ENCODE data around the gene CCL13. TPM values are rescaled to one million over a fixed set of nuclear protein-coding genes. Genes with fewer than 3 reads are reported as not detected.

Gene CCL13
- polyA plus RNA-seq, 3 donors: 0.30 to 0.40 TPM; not detected in 1

DNA sequence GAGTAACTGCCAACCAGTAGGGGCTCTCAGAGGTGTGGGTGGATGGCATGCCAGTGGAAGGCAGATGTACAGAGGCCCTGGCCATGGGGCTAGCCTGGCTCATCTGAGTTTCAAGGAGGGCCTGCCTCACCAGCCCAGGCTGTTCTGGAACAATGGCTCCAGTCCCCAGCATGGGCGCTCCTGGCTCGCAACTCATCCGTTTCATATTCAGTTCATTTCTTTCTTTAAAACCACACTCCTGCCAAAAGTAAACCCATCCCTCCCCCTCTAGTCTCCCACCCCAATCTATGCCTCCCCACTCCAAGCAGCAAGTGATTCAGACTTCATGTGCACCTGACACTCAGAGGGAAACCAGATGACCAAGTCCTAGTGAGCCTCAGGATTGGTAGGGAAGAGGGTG is 2.4 kb downstream of the CCL13 start:
- DNase-seq (ENCODE audit: extremely low read depth in 1 of 11, low read depth in 9 of 11, low spot score in 4 of 11): no peak

DNA sequence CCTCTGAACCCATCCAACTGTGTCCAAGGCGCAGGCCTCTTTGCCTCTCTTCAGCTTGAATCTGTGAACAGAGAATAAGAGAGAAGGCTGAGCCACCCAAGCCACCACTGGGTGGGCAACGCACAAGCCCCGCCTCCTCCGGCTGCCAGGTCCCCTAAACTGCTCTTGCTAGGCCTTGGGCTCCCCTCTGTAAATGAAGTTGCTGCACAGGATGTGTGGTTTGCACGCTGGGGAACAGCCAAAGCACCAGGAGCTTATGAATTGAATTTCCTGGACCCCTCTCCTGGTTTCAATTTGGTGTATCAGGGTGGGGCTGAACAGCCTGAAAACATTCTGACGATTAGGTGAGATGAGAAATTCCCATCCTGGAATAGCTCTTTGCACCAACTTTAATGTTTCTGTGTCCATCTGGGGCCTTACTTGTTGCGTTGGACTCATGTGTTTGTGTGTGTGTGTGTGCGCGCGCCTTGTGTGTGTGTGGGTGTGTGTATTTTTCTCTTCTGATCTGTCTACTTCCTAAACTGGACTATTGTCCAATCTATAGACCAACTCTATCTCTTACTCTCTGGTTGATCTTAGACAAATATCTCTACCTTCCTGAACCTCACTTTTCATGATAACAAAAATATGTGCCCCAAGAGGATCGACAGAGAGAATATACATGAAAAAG is 4.5 kb downstream of the CCL13 start:
- no peak for DNase-seq (ENCODE audit: extremely low read depth in 1 of 11, low read depth in 9 of 11, low spot score in 4 of 11)

DNA sequence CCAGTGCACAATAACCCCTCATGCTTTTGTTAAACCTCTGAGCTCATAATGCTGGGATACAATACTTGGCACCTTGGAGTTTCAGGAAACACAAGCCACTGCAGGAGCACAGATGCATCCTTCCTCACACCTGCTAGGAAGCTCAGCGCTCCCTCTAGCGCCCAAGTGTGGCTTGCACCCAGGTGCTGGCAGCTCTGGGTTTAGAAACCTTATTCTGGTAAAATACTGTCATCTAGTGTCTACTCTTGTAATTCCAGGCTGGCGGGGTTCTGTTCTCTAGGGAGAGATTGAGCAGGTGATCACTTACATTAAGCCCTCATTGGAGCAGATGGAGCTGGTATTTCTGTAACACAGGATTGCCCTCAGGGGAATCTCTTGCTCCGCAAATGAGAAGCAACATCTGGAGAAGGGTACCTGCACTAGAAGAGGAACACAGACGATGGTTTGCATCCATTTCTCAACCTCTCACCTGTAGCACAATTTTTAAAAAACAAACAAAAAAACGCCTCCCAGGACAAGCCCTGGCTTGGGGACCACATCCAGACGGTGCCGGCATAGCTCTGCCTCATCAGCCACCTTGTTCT is 5.3 kb downstream of the CCL13 start:
- DNase-seq (ENCODE audit: extremely low read depth in 1 of 11, low read depth in 9 of 11, low spot score in 4 of 11): peak; percentile 54 to 88 (median 77)

DNA sequence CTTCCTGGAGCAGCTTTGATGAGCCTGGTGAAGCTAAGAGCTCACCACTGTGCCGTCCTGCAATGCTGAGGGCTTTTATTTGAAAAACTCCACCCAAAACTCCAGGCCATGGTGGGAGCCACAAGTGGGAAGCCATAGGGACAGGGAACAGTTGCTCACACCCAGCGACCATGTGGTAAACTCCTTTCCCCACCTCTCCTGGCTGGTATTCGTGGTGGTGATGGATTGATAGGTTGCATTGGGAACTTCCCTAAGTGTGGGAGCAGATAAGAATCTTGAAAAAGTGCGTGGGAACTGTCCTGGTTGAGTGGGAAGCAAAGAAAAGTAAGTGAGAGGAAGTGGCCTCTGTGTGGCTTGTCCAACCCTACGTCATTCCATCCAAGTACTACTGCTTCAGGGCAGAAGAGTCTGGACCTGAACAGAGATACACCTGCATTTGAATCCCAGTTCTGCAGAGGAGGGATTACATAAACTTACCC is 6.9 kb downstream of the CCL13 start, which contains the start of gene CCL1:
Gene CCL1 (minus strand): TSS at position 51 of the 479 bp plus-strand sequence. CDS start 72 bp downstream, outside the sequence.
- no peak for DNase-seq (ENCODE audit: extremely low read depth in 1 of 11, low read depth in 9 of 11, low spot score in 4 of 11)

DNA sequence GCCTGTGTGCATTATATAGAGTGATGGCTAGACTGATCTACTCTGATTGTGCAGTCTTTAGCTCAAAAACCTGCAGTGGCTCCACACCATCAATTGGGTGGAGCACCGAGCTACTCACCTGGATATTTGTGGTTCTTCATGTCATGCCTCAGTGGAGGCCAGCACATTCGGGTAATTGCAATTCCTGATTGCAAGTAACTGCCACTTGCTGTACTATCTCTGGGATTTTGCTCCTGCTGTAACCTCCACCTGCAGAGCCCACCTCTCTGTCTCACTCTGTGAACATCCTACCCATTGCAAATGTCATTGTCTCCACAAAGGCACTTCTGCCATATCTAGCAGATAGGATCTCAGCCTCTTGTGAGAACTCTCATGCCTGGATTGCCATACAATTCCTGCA is 8.5 kb downstream of the CCL13 start:
- DNase-seq (ENCODE audit: extremely low read depth in 1 of 11, low read depth in 9 of 11, low spot score in 4 of 11): no peak

DNA sequence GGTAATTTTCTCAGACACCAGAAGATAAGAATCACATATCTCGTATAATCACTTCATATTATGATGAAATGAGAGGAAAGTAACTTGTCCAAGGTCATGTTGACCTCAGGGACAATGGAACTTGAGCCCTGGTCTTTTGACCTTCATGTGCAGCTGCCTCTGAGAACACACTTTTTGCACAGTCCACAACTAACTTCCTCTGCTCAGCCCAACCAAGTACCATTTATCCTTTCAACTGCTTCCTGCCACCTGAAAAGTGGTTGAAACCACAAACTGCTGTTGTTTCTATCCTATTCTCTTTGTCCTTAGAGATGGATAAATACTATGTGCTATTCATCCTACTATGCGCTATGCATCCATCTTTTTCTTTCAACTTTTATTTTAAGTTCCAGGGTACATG is 9.1 kb downstream of the CCL13 start:
- no peak for DNase-seq (ENCODE audit: extremely low read depth in 1 of 11, low read depth in 9 of 11, low spot score in 4 of 11)

DNA sequence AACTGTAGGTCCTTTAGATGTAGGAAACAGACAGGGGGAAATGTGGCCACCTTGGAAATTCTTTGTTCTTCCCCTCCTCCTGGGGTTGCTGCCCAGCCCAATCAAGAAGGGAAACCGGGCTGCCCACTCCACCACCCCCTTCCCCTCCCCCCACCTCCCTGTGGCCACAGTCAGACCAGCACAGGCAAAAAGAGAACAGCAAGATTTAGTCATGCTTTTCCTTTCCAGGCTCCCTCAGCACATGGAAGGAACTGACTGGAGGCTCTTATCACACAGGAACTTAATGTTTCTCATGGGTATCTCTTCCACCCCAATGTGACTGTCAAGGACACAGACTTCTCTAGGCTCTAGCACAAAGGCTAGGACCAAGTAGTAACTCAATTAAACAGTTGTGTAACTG is 9.7 kb downstream of the CCL13 start:
- DNase-seq (ENCODE audit: extremely low read depth in 1 of 11, low read depth in 9 of 11, low spot score in 4 of 11): no peak

DNA sequence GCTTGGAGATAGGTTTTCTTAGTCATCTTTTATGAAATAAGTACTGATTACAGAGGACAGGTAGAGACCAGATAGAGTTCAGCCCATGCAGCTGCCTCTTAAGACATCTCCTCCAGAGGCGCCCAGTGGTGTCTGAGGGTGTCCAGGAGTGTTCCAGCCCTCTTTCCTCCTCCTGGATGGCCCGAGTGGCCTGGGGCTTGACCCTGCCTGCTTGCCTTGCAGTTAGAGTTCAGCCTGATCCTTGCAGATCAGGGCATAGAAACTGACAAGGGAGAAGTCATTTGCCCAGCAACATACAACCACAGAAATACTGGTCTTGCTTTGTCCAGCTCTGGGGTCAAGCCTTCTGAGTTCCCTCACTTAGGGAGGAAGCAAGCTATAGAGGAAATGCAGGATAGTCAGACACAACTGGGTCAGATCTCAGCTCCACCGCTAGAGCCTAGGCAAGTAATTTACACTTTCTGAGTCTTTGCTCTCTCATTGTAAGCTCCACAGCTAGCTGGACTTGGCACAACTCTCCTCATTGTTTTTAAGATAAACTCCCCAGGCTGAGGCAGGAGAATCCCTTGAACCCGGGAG is 10.3 kb downstream of the CCL13 start:
- no peak for DNase-seq (ENCODE audit: extremely low read depth in 1 of 11, low read depth in 9 of 11, low spot score in 4 of 11)

DNA sequence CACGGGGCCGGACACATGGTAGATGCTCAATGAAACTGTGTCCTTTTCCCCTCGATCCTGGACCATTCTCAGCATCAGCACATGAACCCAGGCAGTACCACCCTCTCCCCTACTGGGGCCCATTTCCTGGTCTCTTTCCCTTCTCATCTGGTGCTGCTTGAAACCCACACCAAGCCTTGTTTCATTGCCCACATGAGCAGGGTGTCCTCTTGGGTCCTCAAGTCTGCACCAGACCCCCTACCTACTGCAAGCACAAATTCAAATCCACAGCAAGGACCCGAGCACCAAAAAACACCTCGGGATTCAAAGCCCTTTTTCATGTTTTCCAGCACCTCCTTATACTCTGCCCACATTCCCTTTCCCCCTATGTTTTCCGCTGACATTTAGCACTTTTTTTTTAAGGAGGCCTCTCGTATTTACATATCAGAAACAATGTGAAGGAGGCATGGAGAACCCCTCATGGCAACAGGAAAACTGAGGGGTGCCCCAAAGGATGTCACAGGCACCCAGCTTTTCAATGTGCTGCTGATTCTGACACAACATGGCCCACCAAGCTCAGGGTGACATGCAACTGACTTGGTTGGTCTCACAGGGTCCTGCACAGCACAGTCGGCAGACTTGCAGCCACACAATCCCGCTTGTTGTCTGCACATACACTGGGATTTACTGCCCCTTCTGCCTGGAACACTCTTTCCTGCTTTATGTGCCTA is 11.4 kb downstream of the CCL13 start:
- DNase-seq (ENCODE audit: extremely low read depth in 1 of 11, low read depth in 9 of 11, low spot score in 4 of 11): no peak

DNA sequence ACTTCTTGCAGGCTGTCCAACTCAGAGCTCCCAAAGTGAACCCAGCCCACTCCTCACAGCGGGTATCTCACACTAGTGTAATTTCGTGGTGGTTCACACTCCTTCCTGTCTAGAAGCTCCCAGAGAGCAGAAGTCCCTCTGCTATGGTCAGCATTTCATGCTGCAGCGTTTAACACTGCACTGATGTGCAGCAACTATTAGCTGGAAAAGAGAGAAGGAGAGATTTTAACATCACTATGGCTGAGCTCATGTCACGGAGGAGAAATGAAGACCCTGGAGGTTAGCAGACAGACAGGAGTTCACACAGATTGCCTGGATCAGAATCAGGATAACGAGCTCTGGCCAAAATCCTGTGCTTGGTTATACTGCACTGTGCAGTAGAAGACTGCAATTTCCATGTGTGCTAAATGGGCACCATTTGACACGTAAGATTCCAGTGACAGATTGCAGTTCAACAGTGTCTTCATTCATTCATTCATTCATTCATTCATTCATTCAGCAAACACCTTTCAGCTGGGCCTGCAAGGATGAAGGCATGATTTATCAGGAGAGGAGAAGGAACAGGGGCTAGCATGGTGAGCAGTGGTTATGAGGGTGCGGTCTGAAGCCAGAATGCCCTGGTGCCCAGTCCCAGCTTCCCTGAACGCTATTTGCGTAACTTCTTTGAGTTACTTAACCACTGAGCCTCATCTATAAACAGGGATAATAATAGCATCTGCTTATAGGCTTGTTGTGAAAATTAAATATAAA is 12.1 kb downstream of the CCL13 start:
- DNase-seq (ENCODE audit: extremely low read depth in 1 of 11, low read depth in 9 of 11, low spot score in 4 of 11): no peak

DNA sequence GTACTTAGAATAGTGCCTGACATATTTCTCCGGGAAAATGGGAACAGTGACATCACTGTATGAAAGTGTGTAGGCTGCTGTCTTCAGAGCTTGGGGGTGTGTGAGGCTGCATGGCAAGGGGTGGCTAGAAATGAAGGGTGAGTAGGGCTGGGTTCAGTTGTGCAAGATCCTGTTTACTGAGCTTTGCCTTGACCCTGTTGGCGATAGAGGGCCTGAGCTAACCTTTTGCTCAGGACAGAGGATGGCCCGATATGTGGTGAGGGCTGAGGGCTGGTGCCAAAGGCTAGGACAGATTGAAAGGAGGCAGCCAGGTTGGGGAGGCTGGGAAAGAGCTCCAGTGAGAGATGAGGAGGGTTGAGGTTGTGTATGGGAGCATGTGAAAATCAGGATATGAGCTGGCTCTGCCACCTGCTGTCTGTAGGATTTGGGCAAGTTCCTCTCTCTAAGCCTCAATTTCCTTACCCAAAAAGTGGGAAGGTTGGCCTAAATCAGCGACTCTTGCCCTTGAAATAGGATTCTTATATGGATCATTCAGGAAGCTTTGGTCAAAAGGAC is 12.7 kb downstream of the CCL13 start:
- DNase-seq (ENCODE audit: extremely low read depth in 1 of 11, low read depth in 9 of 11, low spot score in 4 of 11): no peak

DNA sequence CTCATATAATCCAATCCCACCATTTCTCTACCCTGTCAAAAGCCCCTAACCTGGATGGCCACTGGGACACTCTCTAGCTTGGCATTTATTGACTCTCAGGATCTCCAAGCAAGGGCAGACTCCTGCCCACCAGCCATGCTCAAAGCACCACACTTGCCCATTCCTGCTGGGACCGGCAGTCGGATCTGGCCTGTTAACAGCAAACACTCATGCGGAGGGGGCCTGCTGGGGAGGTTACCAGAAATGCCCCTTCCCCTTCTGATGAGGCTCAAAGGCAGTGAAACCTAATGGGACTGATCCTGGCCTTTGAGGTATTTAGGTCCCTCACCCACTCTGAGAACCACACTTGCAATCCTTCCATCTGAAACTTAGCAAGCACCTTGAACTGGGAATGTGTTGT is 13.3 kb downstream of the CCL13 start:
- DNase-seq (ENCODE audit: extremely low read depth in 1 of 11, low read depth in 9 of 11, low spot score in 4 of 11): no peak

DNA sequence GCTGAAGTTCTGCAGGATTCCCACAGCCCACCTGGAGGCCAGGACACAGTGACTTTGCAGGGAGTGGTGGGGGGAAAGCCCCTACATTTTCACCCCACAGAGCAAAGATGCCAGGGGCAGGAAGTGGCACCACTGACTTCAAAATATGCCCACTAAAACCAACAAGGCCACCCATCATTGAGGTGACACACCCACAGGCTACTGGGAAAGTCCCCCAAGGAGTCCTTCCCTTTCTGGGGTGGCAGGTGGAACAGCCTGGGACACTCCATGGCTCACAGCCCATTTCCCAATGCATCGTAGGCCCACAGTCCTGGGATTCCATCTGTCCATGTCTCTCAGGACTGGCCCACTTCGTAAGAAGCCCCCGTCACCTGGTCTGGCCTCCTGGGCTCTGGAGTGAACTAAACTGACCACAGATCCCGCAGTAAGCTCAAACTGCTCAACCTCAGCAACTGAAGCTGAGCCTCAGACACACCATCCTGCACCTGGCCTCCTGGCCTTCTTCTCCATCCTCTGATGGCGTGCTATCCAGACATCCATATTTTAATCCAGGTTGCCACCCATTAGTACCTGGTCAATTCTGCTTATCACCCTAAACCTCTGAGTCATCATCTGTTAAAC is 14.2 kb downstream of the CCL13 start:
- DNase-seq (ENCODE audit: extremely low read depth in 1 of 11, low read depth in 9 of 11, low spot score in 4 of 11): no peak

DNA sequence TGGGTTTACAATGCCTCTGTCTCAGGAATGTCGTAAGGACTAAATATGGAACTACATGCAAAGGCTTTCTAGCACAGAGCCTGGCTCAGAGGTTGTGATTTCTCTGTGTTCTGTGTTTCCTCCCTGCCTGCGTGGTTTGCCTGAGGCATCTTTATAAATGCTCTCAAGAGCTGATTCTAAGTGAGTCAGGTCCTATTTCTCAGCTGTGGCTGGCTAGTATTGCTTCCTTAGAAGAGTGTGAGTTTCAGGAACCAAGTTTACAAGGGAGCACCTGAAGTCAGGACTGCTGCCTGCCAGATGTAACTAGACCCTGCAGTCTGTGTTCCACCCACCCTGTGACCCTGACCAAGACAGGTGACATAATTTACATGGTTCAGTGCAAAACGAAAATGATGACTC is 14.7 kb downstream of the CCL13 start:
- no peak for DNase-seq (ENCODE audit: extremely low read depth in 1 of 11, low read depth in 9 of 11, low spot score in 4 of 11)

DNA sequence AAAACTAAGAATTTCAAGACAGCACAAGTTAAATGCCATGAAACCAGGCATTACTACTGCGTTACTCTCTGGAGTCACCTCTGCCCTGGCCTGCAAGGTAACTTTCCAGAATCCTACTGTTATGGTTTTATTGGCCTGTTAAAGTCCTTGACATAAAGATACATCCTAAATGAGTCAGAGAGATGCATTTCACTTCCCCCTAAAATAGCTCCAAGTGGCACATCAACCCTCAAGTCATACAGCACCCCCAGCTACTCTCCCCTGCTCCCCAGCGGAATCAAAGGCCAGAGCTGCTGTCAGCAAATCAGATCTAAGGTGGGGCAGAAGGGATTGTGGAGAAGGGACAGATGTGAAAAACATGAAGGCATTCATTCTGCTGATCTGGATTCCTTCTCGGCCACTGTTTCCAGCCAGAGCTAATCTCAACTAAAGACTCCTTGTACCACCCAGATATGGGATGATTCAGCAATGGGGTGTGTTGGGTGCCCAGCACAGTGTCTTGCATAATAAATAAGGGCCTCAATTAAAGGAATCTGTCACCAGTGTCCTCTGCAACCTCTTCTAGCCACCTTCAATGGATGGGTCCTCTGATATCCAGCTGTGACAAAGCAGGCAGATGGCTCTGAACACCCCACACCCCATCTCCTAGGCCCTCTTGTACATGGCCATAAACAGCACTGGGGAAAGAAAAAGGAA is 15.3 kb downstream of the CCL13 start:
- no peak for DNase-seq (ENCODE audit: extremely low read depth in 1 of 11, low read depth in 9 of 11, low spot score in 4 of 11)

DNA sequence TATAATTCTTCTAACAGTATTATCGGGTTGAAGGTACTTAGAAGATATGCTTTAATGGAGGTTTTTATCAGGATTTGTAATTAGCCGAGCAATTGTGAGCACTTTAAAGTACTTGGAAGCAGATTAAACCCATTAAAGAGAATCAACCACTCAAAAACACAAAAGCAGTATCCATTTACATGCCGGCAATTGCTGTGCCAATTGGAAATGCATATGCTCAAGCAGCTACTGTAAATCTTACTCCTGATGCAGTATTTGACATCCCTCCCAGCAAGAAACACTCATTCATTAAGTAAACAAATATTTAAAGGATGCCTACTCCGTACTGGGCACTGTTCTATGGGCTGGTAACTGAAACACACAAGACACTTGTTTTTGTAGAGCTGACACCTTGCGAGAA is 18.2 kb downstream of the CCL13 start:
- no peak for DNase-seq (ENCODE audit: extremely low read depth in 1 of 11, low read depth in 9 of 11, low spot score in 4 of 11)

DNA sequence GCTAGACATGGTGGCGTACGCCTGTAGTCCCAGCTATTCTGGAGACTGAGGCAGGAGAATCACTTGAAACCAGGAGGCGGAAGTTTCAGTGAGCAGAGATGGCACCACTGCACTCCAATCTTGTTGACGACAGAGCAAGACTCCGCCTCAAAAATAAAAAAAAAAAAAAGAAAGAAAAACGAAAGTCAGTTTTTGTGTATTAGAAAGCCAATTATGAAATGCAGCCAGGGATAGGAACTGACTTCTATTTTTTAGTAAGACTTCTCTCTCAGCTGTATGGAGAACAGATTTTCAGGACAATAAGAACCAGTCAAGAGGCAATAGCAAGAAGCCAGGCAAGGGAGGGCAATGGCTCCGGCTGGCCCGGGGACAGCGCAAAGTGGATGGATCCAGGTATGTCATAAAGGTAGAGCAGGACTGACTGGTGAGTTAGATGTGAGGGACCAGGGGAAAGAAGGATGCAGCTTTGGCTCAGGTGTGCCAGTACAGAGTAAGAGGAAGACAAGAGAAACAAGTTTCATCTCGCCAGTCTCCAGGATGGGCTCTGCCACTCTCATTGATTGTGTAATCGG is 19.2 kb downstream of the CCL13 start:
- no peak for DNase-seq (ENCODE audit: extremely low read depth in 1 of 11, low read depth in 9 of 11, low spot score in 4 of 11)

Measured in renal cortex interstitium (tissue), 11 donors.